ENCODE data around the gene EXOSC1. TPM values are rescaled to one million over a fixed set of nuclear protein-coding genes. Genes with fewer than 3 reads are reported as not detected.
"Not testable (repeated sequence)": the region's sequence is repeated elsewhere in the genome, so short reads cannot be mapped to it uniquely, and the experiment has no call there.

The EXOSC1 gene
- total RNA-seq, 1 experiment from 2014 or later, result 75.0 TPM

GRCh38 chr10:97459111-97459510 is 13.3 kb upstream of the EXOSC1 start:
- no peak for DNase-seq (ENCODE audit: low spot score)

GRCh38 chr10:97456686-97457065 is 10.9 kb upstream of the EXOSC1 start:
- DNase-seq (ENCODE audit: low spot score), result no peak

- no peak for DNase-seq (ENCODE audit: low spot score)
Measured at GRCh38 chr10:97456034-97456685, 10.4 kb upstream of the EXOSC1 start.

- no peak for DNase-seq (ENCODE audit: low spot score)
Measured at GRCh38 chr10:97454330-97455036, 8.7 kb upstream of the EXOSC1 start.

GRCh38 chr10:97452352-97452751 is 6.5 kb upstream of the EXOSC1 start:
- DNase-seq (ENCODE audit: low spot score), result no peak

- no peak for DNase-seq (ENCODE audit: low spot score)
Measured at GRCh38 chr10:97451605-97452004, 5.8 kb upstream of the EXOSC1 start.

GRCh38 chr10:97450828-97451227 is 5.0 kb upstream of the EXOSC1 start:
- no peak for DNase-seq (ENCODE audit: low spot score)

- no peak for DNase-seq (ENCODE audit: low spot score)
Measured at GRCh38 chr10:97445357-97445721, 467 bp downstream of the EXOSC1 start.

- no peak for DNase-seq (ENCODE audit: low spot score)
Measured at GRCh38 chr10:97444212-97444611, 1.6 kb downstream of the EXOSC1 start.

GRCh38 chr10:97442277-97442676 is 3.5 kb downstream of the EXOSC1 start:
- DNase-seq (ENCODE audit: low spot score), result no peak

GRCh38 chr10:97435211-97435610 is 10.6 kb downstream of the EXOSC1 start:
- DNase-seq (ENCODE audit: low spot score), result no peak

- DNase-seq (ENCODE audit: low spot score), result no peak
Measured at GRCh38 chr10:97434557-97434956, 11.2 kb downstream of the EXOSC1 start.

- DNase-seq (ENCODE audit: low spot score), result no peak
Measured at GRCh38 chr10:97434055-97434454, 11.8 kb downstream of the EXOSC1 start.

GRCh38 chr10:97428572-97428981 is 17.2 kb downstream of the EXOSC1 start:
- DNase-seq (ENCODE audit: low spot score), result no peak

GRCh38 chr10:97427571-97428179 is 18.1 kb downstream of the EXOSC1 start:
- no peak for DNase-seq (ENCODE audit: low spot score)

- no peak for DNase-seq (ENCODE audit: low spot score)
Measured at GRCh38 chr10:97426776-97427570, 18.8 kb downstream of the EXOSC1 start.

- DNase-seq (ENCODE audit: low spot score), result peak; percentile 94
Measured at GRCh38 chr10:97425964-97426775, 19.6 kb downstream of the EXOSC1 start, which contains the start of gene PGAM1. TSS of gene PGAM1 (plus strand) at chr10:97426191. CDS start at chr10:97426308, 117 bp downstream.

- not testable (repeated sequence) for DNase-seq (ENCODE audit: low spot score)
Measured at GRCh38 chr10:97423757-97424098, 22.1 kb downstream of the EXOSC1 start.

- DNase-seq (ENCODE audit: low spot score), result no peak
Measured at GRCh38 chr10:97416565-97416964, 29.2 kb downstream of the EXOSC1 start.

GRCh38 chr10:97412891-97413304 is 32.9 kb downstream of the EXOSC1 start:
- DNase-seq (ENCODE audit: low spot score), result no peak

- DNase-seq (ENCODE audit: low spot score), result no peak
Measured at GRCh38 chr10:97411406-97411805, 34.4 kb downstream of the EXOSC1 start.

All from H4 (cell line).